SH-SY5Y (cell line): ENCODE data around the gene EMC9.

Experiments
- GATA2 ChIP-seq: IDR thresholded peaks from 2 replicates; pipeline ENCODE4 v1.6.1; 2011; ENCODE audit warnings: mild to moderate bottlenecking, low read depth, low read length
- GATA3 ChIP-seq: IDR thresholded peaks from 2 replicates; pipeline ENCODE4 v1.6.1; 2011; ENCODE audit warnings: low read depth, mild to moderate bottlenecking, low read length, moderate library complexity

GRCh38 chr14:24149302-24149969 is 8.0 kb upstream of the EMC9 start:
- no peak for TF ChIP-seq GATA3
- TF ChIP-seq GATA2 = no peak
